Suprapubic skin (tissue), 3 donors: ENCODE data around the gene CENPO.

Experiments used
- CTCF ChIP-seq, 2 donors: fragments of 200-600 bp in 1 of 2; fragments of 450-650 bp in 1 of 2; sonication (generic) in 1 of 2; IDR thresholded peaks; one replicate each; pipeline ENCODE4 v1.5.1; 2016 to 2019; ENCODE audit warnings: antibody characterized with exemption in 2 of 2, mild to moderate bottlenecking in 1 of 2, moderate library complexity in 1 of 2
- EP300 ChIP-seq: sonication (generic); formaldehyde crosslinking; IDR thresholded peaks from one replicate; pipeline ENCODE4 v1.6.1; 2017; ENCODE audit warnings: antibody characterized with exemption
- POLR2A ChIP-seq, 2 donors: fragments of 450-650 bp; IDR thresholded peaks; one replicate each; pipeline ENCODE4 v1.6.1; 2017; ENCODE audit warnings: antibody characterized with exemption in 2 of 2, mild to moderate bottlenecking in 2 of 2, moderate library complexity in 2 of 2

GRCh38 chr2:24743924-24744323 lies 49.3 kb upstream of the CENPO start:
- TF ChIP-seq POLR2A (IDR thresholded peaks at IDR 0.05) = no peak
- TF ChIP-seq EP300 = no peak
- no peak for TF ChIP-seq CTCF (IDR thresholded peaks at IDR 0.05)
